Activated gamma-delta T cell treated with anti-CD3 and anti-CD28 coated beads, Interleukin-2, amount 50 U/mL, for 16 hours (primary cell): Measurements from ENCODE around the gene IAH1.

Experiments used
- DNase-seq: peaks from one replicate; pipeline ENCODE4 v3.0.0-alpha.2; 2020; ENCODE audit warnings: low read depth

The IAH1 gene

GRCh38 chr2:9527995-9528787, 53.8 kb downstream of the IAH1 start:
- DNase-seq = no peak

DNA sequence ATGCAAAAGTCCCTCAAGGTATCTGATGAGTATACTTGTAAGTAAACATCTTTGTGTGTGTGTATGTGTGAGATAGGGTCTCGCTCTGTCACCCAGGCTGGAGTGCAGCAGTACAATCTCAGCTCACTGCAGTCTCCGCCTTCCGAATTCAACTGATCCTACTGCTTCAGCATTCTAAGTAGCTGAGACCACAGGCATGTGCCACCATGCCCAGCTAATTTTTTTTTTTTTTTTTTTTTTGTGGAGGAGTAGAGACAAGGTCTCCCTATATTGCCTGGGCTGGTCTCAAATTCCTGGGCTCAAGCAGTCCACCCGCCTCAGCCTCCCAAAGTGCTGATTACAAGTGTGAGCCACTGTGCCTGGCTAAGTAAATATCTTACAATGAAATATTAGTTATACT, 58.1 kb downstream of the IAH1 start:
- no peak for DNase-seq

DNA sequence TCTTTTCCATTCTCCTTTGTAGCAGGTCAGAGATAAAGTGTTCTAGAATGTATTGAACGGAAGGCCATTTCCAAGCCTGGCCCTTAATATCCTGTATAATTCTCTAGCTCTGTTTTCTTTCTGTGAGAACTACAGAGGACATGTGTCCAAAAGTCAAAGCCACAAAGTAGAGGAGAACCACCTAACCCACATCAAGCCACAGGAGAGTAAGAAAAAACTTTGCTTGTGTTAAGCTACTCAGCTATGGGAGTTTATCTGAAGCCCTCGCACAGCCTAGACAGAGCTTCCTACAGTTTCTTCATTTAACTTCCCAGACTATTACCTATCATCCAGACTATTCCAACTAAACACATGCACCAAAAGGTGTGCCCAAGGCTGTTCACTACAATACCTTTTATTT, 59.3 kb downstream of the IAH1 start:
- DNase-seq = no peak

GRCh38 chr2:9535177-9535576, 60.8 kb downstream of the IAH1 start:
- no peak for DNase-seq

DNA sequence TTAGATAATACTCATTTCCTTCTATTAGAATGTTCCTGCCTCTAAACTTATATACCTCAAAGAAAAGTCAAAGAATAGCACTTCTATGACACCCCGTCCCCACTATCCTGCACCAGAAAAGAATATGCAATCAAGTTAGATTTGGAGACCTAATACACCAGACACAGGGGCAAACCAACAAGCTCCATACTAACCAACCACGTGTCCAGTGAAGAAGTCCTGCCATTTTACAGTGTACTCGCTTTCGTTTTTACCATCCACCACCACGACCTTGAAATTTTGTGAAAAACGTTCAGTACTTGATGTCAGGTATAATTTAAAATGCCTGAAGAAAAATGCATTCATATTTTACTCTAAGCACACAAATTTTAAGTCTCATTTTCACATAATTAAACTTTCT, 62.2 kb downstream of the IAH1 start:
- DNase-seq = no peak

DNA sequence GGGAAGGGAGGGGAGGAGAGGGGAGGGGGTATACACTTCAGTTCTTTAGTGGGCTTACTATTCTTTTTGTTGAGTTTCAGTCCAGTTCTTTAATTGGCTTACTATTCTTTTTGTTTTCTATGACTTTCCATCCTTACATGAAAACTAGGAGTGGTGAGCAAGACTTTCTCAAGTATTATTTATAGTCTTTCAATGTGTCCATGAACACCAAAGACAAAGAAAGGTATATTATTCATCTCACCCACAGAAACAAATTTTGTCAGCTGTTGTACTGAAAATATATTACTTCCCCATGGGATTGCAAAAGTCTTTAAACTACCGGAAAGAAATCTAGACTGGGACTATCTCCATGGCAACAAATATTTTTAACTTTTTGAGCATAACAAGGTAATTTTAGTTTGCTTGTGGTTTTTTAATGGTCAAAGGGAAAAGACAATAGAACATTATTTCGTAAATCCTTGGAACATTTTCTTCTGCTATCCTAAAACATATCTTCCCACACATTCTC, 63.7 kb downstream of the IAH1 start:
- DNase-seq = no peak
